Measurements from ENCODE around the gene DHX15. TPM values are rescaled to one million over a fixed set of nuclear protein-coding genes. Genes with fewer than 3 reads are reported as not detected.

Gene DHX15
- total RNA-seq, 1 donor from 2014 or later, result 190 TPM

DNA sequence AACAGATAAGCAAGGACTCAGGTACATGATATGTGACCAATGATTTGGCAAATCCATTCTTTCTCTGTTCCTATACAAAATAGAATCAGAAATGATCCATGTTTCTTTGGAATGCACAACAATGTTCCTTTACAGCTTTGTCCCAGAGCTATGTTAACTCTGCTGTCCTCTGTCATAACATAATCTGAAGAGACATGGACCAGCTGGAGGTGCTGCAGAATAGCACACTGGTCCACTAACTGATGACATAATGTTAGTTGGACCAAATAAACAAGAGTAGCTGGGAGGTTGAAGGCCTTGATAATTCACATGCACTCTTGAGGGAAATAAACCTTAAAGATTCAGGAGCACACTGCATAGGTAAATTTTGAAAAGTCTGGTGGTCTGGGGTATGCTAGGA lies 23.0 kb upstream of the DHX15 start:
- Mint-ChIP-seq H3K9me3 (peaks cover 7% of the 10 kb centered on the region), H3K27ac (no peak overlapping the region)

DNA sequence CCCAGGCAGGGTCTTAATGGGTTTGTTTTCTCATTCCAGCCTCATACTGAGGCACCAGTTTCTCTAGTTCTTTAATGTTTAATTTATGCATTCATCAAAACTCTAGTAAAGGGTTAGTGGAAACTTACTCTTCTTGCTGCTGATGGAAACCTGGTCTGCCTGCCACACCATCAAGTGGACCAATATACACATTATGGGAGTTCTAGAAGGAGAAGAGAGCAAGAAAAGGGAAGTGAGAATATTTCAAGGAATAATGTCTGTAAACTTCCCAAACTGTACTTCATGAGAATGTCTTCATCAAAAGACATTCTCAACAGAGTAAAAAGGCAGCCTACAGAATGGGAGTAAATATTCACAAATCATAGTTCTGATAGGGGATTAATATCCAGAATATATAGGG lies 20.9 kb upstream of the DHX15 start:
- TF ChIP-seq, protein P1, sequence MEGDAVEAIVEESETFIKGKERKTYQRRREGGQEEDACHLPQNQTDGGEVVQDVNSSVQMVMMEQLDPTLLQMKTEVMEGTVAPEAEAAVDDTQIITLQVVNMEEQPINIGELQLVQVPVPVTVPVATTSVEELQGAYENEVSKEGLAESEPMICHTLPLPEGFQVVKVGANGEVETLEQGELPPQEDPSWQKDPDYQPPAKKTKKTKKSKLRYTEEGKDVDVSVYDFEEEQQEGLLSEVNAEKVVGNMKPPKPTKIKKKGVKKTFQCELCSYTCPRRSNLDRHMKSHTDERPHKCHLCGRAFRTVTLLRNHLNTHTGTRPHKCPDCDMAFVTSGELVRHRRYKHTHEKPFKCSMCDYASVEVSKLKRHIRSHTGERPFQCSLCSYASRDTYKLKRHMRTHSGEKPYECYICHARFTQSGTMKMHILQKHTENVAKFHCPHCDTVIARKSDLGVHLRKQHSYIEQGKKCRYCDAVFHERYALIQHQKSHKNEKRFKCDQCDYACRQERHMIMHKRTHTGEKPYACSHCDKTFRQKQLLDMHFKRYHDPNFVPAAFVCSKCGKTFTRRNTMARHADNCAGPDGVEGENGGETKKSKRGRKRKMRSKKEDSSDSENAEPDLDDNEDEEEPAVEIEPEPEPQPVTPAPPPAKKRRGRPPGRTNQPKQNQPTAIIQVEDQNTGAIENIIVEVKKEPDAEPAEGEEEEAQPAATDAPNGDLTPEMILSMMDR (IDR thresholded peaks at IDR 0.05; ENCODE audit: unreplicated experiment), result no peak
- no peaks in the 10 kb centered on the region for H3K36me3 Mint-ChIP-seq
- DNase-seq (ENCODE audit: low spot score in 2 of 2, unreplicated experiment in 2 of 2), result no peak
- H3K4me1 Mint-ChIP-seq, result no peaks in the 10 kb centered on the region
- H3K27me3 Mint-ChIP-seq (ENCODE audit: low read depth), result peaks cover 2% of the 10 kb centered on the region
- H3K27ac Mint-ChIP-seq, result no peak overlapping the region
- H3K4me3 Mint-ChIP-seq, result no peak overlapping the region
- H3K9me3 Mint-ChIP-seq, result peaks cover 7% of the 10 kb centered on the region

More for the DNA sequence above, 23.0 kb upstream of the DHX15 start:
- TF ChIP-seq, protein P1 (IDR thresholded peaks at IDR 0.05; ENCODE audit: unreplicated experiment), result no peak
- no peaks in the 10 kb centered on the region for H3K36me3 Mint-ChIP-seq
- H3K4me1 Mint-ChIP-seq, result no peaks in the 10 kb centered on the region
- H3K4me3 Mint-ChIP-seq, result no peak overlapping the region
- H3K27me3 Mint-ChIP-seq (ENCODE audit: low read depth), result no peaks in the 10 kb centered on the region
- DNase-seq (ENCODE audit: low spot score in 2 of 2, unreplicated experiment in 2 of 2), result no peak

DNA sequence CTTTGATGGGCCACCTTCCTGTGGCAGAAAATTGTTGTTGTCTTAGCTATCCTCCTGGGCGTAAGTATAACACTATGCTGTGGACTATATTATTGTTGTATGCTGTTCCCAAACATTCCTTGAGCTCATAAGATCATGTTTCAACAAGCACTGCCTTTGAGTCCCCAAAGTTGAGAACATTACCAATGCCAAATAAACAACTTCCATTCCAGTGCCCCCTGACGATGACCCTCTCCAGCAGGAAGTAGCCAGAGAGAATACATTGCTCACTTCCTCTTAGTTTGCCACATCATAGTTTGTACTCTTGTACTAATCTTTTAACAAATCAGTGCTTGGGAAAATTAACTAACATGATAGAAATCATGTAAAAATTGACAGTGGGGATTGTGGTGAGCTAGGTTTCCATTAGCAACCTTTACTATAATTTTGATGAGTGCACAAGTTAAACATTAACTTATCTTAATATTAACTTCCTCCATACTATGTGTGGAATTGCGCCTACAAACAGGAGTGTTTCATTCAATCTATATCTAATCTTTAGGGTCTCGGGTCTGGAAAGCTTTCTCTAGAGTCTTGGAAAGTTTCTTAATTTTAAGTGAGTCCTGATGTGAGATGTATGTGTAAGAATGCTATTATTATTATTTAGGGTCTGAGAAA lies 20.3 kb upstream of the DHX15 start:
- H3K4me1 Mint-ChIP-seq, result no peaks in the 10 kb centered on the region
- no peak overlapping the region for H3K4me3 Mint-ChIP-seq
- DNase-seq (ENCODE audit: low spot score in 2 of 2, unreplicated experiment in 2 of 2), result no peak
- TF ChIP-seq, protein P1 (IDR thresholded peaks at IDR 0.05; ENCODE audit: unreplicated experiment), result no peak
- no peak overlapping the region for H3K27ac Mint-ChIP-seq
- H3K36me3 Mint-ChIP-seq, result no peaks in the 10 kb centered on the region
- H3K27me3 Mint-ChIP-seq (ENCODE audit: low read depth), result peaks cover 2% of the 10 kb centered on the region
- peaks cover 7% of the 10 kb centered on the region for H3K9me3 Mint-ChIP-seq

DNA sequence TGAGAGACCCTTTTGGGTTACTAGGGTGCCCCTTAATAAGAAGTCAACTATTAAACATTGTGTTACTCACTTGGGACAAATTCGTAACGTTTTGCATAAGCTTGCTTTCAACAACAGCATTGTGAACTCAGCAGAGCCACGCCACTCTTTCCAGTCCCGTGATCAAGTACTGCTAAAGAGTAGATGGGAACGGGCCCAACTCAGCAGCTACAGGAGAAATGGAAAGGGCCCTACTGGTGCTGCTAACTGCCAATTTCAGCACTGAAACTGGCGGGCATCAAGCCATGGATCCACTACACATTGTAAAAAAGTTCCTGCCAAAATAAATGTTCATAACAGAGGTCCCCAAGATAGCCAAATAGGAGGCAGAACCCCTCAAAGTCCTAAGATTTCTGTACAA lies 19.0 kb upstream of the DHX15 start:
- Mint-ChIP-seq H3K36me3 (no peaks in the 10 kb centered on the region), H3K9me3 (peaks cover 6% of the 10 kb centered on the region), H3K27ac (no peak overlapping the region), H3K4me3 (no peak overlapping the region), H3K27me3 (ENCODE audit: low read depth) (peaks cover 2% of the 10 kb centered on the region), H3K4me1 (no peaks in the 10 kb centered on the region)
- TF ChIP-seq, protein P1 (IDR thresholded peaks at IDR 0.05; ENCODE audit: unreplicated experiment), result no peak
- DNase-seq (ENCODE audit: low spot score in 2 of 2, unreplicated experiment in 2 of 2), result no peak

DNA sequence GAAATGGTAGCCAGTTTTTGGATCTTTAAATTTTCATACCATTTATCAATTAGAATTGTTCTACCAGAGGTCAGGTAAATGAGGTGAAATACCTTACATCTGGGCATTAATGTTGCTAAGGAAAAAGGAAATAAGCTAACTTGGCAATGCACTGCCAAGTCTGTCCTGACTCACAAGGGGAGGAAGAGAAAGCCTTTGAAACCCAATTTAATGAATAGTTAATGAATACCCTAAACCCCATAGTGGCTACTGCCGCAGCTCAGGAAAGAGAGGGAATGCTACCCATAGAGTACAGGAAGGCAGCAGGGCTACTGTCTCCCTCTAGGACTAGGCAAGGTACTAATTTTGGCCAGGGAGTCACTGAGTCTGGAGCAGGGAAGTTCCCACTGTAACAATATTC lies 16.8 kb upstream of the DHX15 start:
- Mint-ChIP-seq H3K9me3 (peaks cover 13% of the 10 kb centered on the region), H3K27me3 (ENCODE audit: low read depth) (peaks cover 2% of the 10 kb centered on the region), H3K4me1 (no peaks in the 10 kb centered on the region), H3K36me3 (peaks cover 3% of the 10 kb centered on the region), H3K27ac (no peak overlapping the region), H3K4me3 (no peak overlapping the region)
- TF ChIP-seq, protein P1 (IDR thresholded peaks at IDR 0.05; ENCODE audit: unreplicated experiment), result no peak
- no peak for DNase-seq (ENCODE audit: low spot score in 2 of 2, unreplicated experiment in 2 of 2)
